H9 (cell line): ENCODE results near the gene CHIT1. TPM values are rescaled to one million over a fixed set of nuclear protein-coding genes. Genes with fewer than 3 reads are reported as not detected.
A peak's percentile ranks its signal among the peaks of the same experiment; 100 is the strongest.

Source experiments
- DNase-seq: peaks from one replicate; pipeline ENCODE4 v3.0.0-alpha.2; 2017
- H2AFZ ChIP-seq: one replicate; pipeline ENCODE4 v1.6.1; 2013; ENCODE audit warnings: mild to moderate bottlenecking, low read length, control low read depth, moderate library complexity
- H2AK5ac ChIP-seq: 2 replicates; pipeline ENCODE4 v1.6.1; 2013; ENCODE audit warnings: low read length, control low read depth, mixed read lengths; ENCODE audit not compliant: insufficient read length
- H2BK120ac ChIP-seq: one replicate; pipeline ENCODE4 v1.6.1; 2013; ENCODE audit warnings: low read depth, mild to moderate bottlenecking, low read length, control low read depth, inconsistent platforms; ENCODE audit not compliant: poor library complexity, severe bottlenecking
- H2BK12ac ChIP-seq: 2 replicates; pipeline ENCODE4 v1.6.1; 2013; ENCODE audit warnings: low read length, control low read depth, mixed read lengths, low read depth; ENCODE audit not compliant: insufficient read length
- H2BK15ac ChIP-seq: 2 replicates; pipeline ENCODE4 v1.6.1; 2013; ENCODE audit warnings: low read depth, low read length, control low read depth
- H2BK20ac ChIP-seq: one replicate; pipeline ENCODE4 v1.6.1; 2013; ENCODE audit warnings: low read depth, mild to moderate bottlenecking, low read length, control low read depth, inconsistent platforms; ENCODE audit not compliant: poor library complexity, severe bottlenecking
- H2BK5ac ChIP-seq: 2 replicates; pipeline ENCODE4 v1.6.1; 2013; ENCODE audit warnings: low read length, control low read depth, mixed read lengths; ENCODE audit not compliant: insufficient read length
- H3K14ac ChIP-seq: 2 replicates; pipeline ENCODE4 v1.6.1; 2013; ENCODE audit warnings: low read length, control low read depth; ENCODE audit not compliant: insufficient read depth
- H3K18ac ChIP-seq: 2 replicates; pipeline ENCODE4 v1.6.1; 2013; ENCODE audit warnings: low read depth, mild to moderate bottlenecking, mixed read lengths, low read length, control low read depth; ENCODE audit not compliant: insufficient read length
- H3K23ac ChIP-seq: 2 replicates; pipeline ENCODE4 v1.6.1; 2013; ENCODE audit warnings: low read length, control low read depth, mixed read lengths, low read depth; ENCODE audit not compliant: insufficient read length
- H3K23me2 ChIP-seq: 2 replicates; pipeline ENCODE4 v1.6.1; 2013; ENCODE audit warnings: low read depth, mild to moderate bottlenecking, mixed read lengths, low read length, control low read depth; ENCODE audit not compliant: insufficient read length, poor library complexity, severe bottlenecking
- H3K27ac ChIP-seq: 2 replicates; pipeline ENCODE4 v1.5.1; 2013; ENCODE audit warnings: low read length, control low read depth, mixed read lengths, low read depth; ENCODE audit not compliant: insufficient read length
- H3K27me3 ChIP-seq: 2 replicates; pipeline ENCODE4 v1.6.1; 2013; ENCODE audit warnings: low read length, control low read depth, inconsistent platforms; ENCODE audit not compliant: insufficient read depth
- H3K4ac ChIP-seq: 2 replicates; pipeline ENCODE4 v1.6.1; 2013; ENCODE audit warnings: low read depth, mild to moderate bottlenecking, control low read depth, inconsistent platforms, low read length, moderate library complexity
- H3K4me1 ChIP-seq: 2 replicates; pipeline ENCODE4 v1.6.1; 2013; ENCODE audit warnings: low read length, control low read depth, inconsistent platforms; ENCODE audit not compliant: insufficient read depth
- H3K4me2 ChIP-seq: 2 replicates; pipeline ENCODE4 v1.6.1; 2013; ENCODE audit warnings: low read length, control low read depth, mixed read lengths; ENCODE audit not compliant: insufficient read length, insufficient read depth
- H3K56ac ChIP-seq: 2 replicates; pipeline ENCODE4 v1.6.1; 2013; ENCODE audit warnings: low read depth, mild to moderate bottlenecking, mixed read lengths, low read length, control low read depth; ENCODE audit not compliant: insufficient read length
- H3K79me1 ChIP-seq: 2 replicates; pipeline ENCODE4 v1.6.1; 2013; ENCODE audit warnings: low read depth, mild to moderate bottlenecking, moderate library complexity, low read length, control low read depth, inconsistent platforms; ENCODE audit not compliant: insufficient read depth, poor library complexity, severe bottlenecking
- H3K79me2 ChIP-seq: 2 replicates; pipeline ENCODE4 v1.6.1; 2013; ENCODE audit warnings: low read length, control low read depth, inconsistent platforms; ENCODE audit not compliant: insufficient read depth
- H3K9ac ChIP-seq: 2 replicates; pipeline ENCODE4 v1.6.1; 2013; ENCODE audit warnings: low read length, control low read depth, mixed read lengths; ENCODE audit not compliant: insufficient read length; ENCODE audit errors: extremely low read depth
- H3K9me3 ChIP-seq: one replicate; pipeline ENCODE4 v1.6.1; 2013; ENCODE audit warnings: low read depth, low read length, inconsistent platforms; ENCODE audit not compliant: control insufficient read depth
- H3T11ph ChIP-seq: one replicate; pipeline ENCODE4 v1.6.1; 2013; ENCODE audit warnings: mild to moderate bottlenecking, low read length, control low read depth, inconsistent platforms
- H4K20me1 ChIP-seq: one replicate; pipeline ENCODE4 v1.6.1; 2013; ENCODE audit not compliant: control insufficient read depth, insufficient read length, insufficient read depth
- H4K5ac ChIP-seq: 2 replicates; pipeline ENCODE4 v1.6.1; 2013; ENCODE audit warnings: low read depth, mild to moderate bottlenecking, mixed read lengths, low read length, control low read depth; ENCODE audit not compliant: insufficient read length
- H4K8ac ChIP-seq: replicated peaks from 2 replicates; pipeline ENCODE4 v1.6.1; 2013; ENCODE audit warnings: low read length, control low read depth, mixed read lengths, low read depth; ENCODE audit not compliant: insufficient read length
- H4K91ac ChIP-seq: 2 replicates; pipeline ENCODE4 v1.6.1; 2013; ENCODE audit warnings: low read depth, mild to moderate bottlenecking, moderate library complexity, mixed read lengths, low read length, control low read depth; ENCODE audit not compliant: insufficient read length
- H3K27ac Mint-ChIP-seq, 3 experiments: 2 replicates in 2 of 3; 3 replicates in 1 of 3; pipeline ENCODE4 v1.8.0; 2020 to 2021; ENCODE audit warnings: mixed read lengths in 3 of 3, mild to moderate bottlenecking in 1 of 3, moderate library complexity in 1 of 3
- H3K27me3 Mint-ChIP-seq: 2 replicates; pipeline ENCODE4 v1.8.0; 2021; ENCODE audit warnings: low read depth, mild to moderate bottlenecking, moderate library complexity, mixed read lengths
- H3K36me3 Mint-ChIP-seq, 3 experiments: 2 replicates in 2 of 3; 3 replicates in 1 of 3; pipeline ENCODE4 v1.8.0; 2020 to 2021; ENCODE audit warnings: low read depth in 3 of 3, mixed read lengths in 3 of 3; ENCODE audit not compliant: insufficient read depth in 1 of 3
- H3K4me1 Mint-ChIP-seq, 2 experiments: 2 replicates each; pipeline ENCODE4 v1.8.0; 2020; ENCODE audit warnings: mixed read lengths in 2 of 2
- H3K4me3 Mint-ChIP-seq, 2 experiments: 2 replicates in 1 of 2; 3 replicates in 1 of 2; pipeline ENCODE4 v1.8.0; 2020 to 2021; ENCODE audit warnings: mild to moderate bottlenecking in 2 of 2, mixed read lengths in 2 of 2, moderate library complexity in 1 of 2
- H3K9me3 Mint-ChIP-seq, 2 experiments: 2 replicates in 1 of 2; 3 replicates in 1 of 2; pipeline ENCODE4 v1.8.0; 2020; ENCODE audit warnings: mild to moderate bottlenecking in 2 of 2, mixed read lengths in 2 of 2, moderate library complexity in 1 of 2
- WGBS: extraction: QIAGEN DNeasy Blood & Tissue Kit; methylation state at CpG from one replicate; pipeline ENCODE4 v1.1.7; 2013; ENCODE audit warnings: missing lambda C conversion rate, low lambda C conversion rate, mixed read lengths; ENCODE audit not compliant: insufficient read length; ENCODE audit errors: extremely low coverage; 5-methylcytosine and 5-hydroxymethylcytosine counted together
- total RNA-seq: library from RNA; stranded (reverse); gene quantifications from 2 replicates; pipeline ENCODE4 v1.2.1, GENCODE V29; 2021
- TF ChIP-seq, protein P1 (sequence below): fragments of 200-600 bp; sonication (generic); conservative IDR thresholded peaks from 3 replicates; pipeline ENCODE4 v1.8.0; 2021; ENCODE audit warnings: antibody characterized with exemption, mild to moderate bottlenecking

The CHIT1 gene
- total RNA-seq, 1 experiment from 2014 or later, result not detected

DNA sequence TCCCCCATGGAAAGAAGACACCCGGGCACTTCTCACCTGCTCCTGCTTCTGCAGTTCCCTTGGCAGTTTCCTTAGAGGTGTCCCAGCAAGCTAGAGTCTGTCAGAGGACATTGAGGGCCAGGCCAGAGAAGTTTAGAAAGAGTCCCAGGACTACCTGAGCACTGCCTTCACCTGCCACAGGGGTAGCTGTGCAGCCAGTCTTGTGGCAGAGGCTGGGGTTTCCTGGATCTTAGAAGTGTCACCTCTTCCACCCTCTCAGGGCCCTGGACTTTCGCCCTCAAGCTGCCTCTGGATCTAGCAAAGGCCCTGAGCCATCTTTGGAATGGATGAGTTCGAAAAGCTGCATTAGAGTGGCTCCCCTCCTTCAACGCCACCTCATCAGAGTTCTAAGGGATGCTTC, 41.0 kb upstream of the CHIT1 start:
- no peaks in the 10 kb centered on the region for H3K79me1 ChIP-seq
- no peak overlapping the region for H3K14ac ChIP-seq
- no peak overlapping the region for H3K27ac ChIP-seq
- Mint-ChIP-seq H3K27me3 (peaks cover 43% of the 10 kb centered on the region), H3K27ac (no peak overlapping the region), H3K4me3 (no peak overlapping the region), H3K9me3 (no peaks in the 10 kb centered on the region; a peak in 1 of 5 replicates), H3K36me3 (no peaks in the 10 kb centered on the region), H3K4me1 (peaks cover 13 to 34% of the 10 kb centered on the region in 2 experiments)
- H3K18ac ChIP-seq, result no peak overlapping the region
- H3T11ph ChIP-seq, result no peak overlapping the region
- H3K4me2 ChIP-seq, result no peak overlapping the region
- H3K56ac ChIP-seq, result no peak overlapping the region
- H2BK120ac ChIP-seq, result no peak overlapping the region
- no peak overlapping the region for H4K91ac ChIP-seq
- H3K9me3 ChIP-seq, result no peaks in the 10 kb centered on the region
- no peak overlapping the region for H3K9ac ChIP-seq
- DNase-seq, result no peak
- no peak overlapping the region for H2BK20ac ChIP-seq
- no peak overlapping the region for H3K23ac ChIP-seq
- H2AK5ac ChIP-seq, result no peak overlapping the region
- peaks cover 10% of the 10 kb centered on the region for H3K23me2 ChIP-seq
- no peaks in the 10 kb centered on the region for H3K4me1 ChIP-seq
- H2BK15ac ChIP-seq, result no peak overlapping the region
- H3K27me3 ChIP-seq, result peaks cover 2% of the 10 kb centered on the region; the same call in 1 of the 2 replicates
- H4K5ac ChIP-seq, result no peak overlapping the region
- no peak overlapping the region for H3K4ac ChIP-seq
- H2BK12ac ChIP-seq, result no peak overlapping the region
- WGBS, result no CpG with 5 or more reads among the region's 4 CpGs
- H4K20me1 ChIP-seq, result no peaks in the 10 kb centered on the region
- no peaks in the 10 kb centered on the region for H3K79me2 ChIP-seq
- H2BK5ac ChIP-seq, result no peak overlapping the region
- no peak overlapping the region for H4K8ac ChIP-seq
- no peak overlapping the region for H2AFZ ChIP-seq
- TF ChIP-seq, protein P1, sequence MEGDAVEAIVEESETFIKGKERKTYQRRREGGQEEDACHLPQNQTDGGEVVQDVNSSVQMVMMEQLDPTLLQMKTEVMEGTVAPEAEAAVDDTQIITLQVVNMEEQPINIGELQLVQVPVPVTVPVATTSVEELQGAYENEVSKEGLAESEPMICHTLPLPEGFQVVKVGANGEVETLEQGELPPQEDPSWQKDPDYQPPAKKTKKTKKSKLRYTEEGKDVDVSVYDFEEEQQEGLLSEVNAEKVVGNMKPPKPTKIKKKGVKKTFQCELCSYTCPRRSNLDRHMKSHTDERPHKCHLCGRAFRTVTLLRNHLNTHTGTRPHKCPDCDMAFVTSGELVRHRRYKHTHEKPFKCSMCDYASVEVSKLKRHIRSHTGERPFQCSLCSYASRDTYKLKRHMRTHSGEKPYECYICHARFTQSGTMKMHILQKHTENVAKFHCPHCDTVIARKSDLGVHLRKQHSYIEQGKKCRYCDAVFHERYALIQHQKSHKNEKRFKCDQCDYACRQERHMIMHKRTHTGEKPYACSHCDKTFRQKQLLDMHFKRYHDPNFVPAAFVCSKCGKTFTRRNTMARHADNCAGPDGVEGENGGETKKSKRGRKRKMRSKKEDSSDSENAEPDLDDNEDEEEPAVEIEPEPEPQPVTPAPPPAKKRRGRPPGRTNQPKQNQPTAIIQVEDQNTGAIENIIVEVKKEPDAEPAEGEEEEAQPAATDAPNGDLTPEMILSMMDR, result peak; percentile 31
